ENCODE measurements around the gene FABP1.

Gene FABP1

DNA sequence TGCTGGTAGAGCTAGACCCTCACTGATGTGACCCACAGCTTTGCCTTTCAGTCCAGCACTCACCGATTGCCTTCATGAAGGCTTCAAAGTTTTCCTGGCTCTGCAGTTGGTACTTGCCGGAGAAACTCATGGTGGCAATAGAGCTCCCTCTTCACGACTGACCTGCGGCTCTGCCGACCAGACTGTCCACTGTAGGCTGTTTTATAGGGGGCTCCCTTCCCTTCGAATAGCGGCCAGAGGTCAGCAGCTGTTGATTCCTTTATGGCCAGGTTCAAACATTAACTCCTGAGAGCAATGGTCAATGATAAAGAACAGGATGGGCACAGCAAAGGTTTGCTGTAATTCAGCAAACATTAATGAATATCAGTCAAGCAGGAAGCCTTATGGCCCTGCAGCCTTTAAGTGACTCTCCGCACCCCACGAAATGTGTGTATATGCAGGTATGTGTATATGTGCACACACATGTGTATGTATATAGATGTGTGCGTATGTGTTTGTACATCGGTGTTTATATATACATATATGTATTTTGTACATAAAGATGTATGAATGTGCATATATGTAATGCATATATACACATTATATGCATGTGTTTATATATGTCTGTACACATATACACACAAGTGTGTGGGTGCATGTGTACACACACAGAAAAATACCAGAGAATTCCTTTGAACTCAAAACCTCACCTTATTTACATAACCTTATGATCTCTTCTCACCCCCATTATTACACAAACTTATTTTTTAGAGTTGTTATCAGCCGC lies at the start of gene FABP1:
FABP1 (minus strand) TSS at position 175 of the 766 bp plus-strand sequence; CDS start at position 130, 45 bp downstream.
- no peak for DNase-seq (ENCODE audit: low read depth, low spot score)

DNA sequence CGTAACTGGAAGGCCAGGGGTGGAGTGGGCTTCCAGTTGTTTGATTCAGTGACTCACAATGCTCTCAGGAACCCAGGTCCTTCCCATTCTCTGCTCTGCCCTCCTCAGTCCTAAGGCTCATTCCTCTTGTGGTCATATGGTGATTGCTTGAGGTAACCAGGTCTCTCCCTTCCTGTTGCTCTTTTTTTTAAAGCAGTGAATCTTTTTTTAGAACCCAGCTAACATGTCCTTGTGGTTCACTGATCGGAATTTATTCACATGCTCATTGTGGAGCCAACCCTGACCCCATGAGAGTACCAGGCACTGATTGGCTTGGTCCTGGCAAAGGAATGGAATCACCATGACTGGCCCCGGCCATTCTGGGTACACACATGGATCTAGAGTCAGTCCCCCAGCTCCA lies 49.7 kb upstream of the FABP1 start:
- DNase-seq (ENCODE audit: low read depth, low spot score), result no peak

DNA sequence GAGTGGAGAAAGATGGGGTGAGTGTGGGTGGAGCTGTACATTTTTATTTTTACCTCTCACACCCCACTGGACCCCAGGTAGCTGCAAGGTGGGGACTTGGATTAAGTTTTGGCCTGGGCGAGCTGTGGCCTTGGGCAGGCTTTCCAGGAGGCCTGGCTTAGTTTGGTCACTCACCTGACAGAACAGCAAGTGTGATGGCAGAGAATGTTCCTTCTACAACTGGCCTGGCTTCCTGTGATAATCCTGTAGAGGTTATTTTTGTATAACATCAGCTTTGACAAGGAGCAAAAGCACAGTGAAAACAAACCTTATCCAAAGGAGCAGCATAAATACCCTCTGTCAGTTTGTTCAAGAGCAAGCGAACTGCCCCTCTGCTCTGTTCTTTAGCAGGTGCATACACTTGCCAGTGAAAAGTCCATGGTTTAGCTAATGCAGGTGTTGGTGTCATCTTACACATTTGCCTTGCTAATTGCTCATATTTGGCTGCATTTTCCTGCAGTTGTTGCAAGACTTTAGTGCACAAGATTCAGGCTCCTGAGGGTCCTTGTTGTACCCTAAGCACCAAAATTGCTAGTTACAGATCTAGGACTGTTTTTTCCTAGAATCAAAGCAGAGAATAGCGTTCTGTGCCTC lies 48.6 kb upstream of the FABP1 start:
- DNase-seq (ENCODE audit: low read depth, low spot score), result no peak

DNA sequence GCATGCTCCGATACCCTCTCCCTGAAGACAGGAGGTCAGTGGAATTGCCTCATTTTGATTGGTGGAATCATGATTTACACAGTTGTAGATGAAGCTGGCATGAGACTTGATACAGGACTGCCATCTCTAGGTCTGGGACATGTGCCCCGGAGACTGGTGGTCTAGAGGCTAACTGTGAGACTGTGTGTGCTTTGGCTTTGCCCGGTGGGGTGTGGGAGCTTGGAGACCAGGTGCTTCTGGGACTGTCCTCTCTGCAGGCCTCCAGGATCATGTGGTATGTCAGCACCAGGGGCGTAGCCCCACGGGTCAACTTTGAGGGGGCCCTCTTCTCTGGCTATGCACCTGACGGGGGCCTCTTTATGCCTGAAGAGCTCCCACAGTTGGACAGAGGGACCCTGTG lies 45.0 kb upstream of the FABP1 start:
- no peak for DNase-seq (ENCODE audit: low read depth, low spot score)

DNA sequence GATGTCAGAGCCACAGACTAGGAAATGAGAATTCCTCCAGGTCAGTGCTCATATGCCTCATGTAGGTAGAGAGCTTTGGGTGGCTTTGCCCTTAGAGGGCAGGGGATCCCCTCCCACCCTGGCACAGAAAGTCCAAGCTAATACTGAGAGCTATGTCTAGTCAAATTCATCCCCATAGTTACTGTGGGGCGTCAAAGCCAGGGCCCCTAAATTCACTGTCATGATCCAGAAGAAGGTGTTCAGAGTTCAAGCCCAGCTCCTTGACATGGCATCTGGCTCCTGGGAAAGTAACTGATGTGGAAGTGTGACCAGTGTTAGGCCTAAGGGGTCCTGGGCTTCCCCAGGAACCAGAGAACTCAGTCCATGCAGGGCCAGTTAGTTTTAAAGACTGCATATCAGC lies 44.1 kb upstream of the FABP1 start:
- no peak for DNase-seq (ENCODE audit: low read depth, low spot score)

DNA sequence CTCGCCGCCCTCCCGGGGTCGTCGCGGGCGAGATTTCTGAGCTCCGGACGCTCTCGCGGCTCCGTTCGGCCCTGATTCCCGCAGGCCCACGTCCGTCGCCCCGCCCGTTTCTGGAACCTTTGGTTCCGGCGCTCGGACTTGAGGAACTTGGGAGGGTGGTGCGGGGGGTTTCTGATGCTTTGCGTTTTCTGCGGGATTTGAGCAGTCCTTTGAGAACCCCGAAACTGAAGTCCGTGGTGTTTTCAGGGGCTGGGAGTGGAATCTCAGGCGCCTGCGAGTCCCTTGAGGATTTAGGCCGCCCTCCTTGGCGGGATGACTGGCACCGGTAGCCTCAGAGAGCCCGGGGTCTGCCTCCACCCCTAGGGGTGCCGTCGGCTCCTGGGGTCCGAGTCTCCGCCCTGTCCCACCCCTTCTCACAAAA lies 42.6 kb upstream of the FABP1 start:
- DNase-seq (ENCODE audit: low read depth, low spot score), result no peak

DNA sequence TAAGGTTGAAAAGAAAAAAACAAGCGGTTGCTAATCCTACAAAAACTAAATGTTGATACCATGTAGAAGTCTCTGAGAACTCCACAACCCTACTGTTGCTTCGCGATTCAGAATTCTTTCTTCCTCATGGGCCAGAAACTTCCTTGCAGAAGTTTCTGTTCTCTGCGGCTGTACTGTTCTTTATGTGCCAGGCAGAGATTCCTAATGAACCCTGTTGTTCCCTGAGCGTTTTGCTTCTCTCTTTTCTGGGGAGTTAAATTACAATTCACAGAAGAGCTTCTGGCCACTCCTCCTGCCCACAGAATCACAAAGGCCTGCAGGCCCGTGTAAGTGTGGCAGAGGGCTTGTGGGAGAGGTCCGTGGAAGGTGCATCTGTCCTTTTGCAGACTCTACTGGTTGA lies 40.5 kb upstream of the FABP1 start:
- DNase-seq (ENCODE audit: low read depth, low spot score), result no peak

DNA sequence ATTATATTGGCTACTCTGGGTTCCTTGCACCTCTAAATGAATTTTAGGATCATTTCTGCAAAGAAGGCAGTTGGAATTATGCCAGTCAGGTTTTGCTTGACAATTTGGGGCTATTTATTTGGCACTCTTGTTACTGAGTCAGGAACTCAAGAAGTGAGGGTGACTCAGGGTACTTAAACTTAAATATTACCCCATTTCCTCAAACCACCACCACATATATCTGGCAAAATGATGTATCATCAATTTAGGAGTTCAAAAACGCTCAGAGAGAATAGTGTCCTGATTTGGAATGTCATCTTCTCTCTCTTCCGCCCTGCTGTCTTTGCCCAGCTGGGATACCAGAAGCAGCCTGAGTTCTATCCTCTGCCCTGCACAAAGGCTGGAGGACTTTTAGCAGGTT lies 39.9 kb upstream of the FABP1 start:
- no peak for DNase-seq (ENCODE audit: low read depth, low spot score)

DNA sequence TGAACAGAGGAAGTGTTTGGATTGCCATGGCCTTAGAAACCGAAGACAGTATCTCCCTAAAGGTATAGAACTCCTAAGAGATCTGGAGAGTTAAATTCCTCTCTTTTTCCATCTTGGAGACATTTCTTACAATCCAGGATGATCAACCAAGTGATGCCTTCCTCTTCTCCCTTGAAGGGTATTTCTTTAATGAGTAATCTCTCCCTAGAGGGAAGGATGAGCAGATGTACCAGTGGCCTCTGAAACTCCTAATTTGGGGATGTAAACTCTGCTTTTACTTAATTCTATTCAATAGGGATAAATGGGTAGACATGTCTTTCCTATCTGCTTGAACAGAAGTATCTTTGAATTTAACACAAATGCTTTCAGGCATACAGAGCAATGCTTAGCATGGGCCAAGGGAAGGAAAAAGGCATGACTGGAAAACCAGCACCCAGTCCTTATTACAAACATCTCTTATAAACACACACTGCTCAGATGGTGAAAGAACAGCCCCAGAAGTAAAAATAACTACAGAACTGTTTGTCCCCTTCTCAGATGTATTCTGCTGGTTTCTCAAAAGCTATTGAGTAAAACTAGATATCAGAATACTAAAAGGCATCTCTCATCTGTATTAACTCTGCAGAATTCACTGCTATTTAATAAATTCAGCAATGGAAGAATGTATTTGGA lies 37.6 kb upstream of the FABP1 start:
- DNase-seq (ENCODE audit: low read depth, low spot score), result no peak

DNA sequence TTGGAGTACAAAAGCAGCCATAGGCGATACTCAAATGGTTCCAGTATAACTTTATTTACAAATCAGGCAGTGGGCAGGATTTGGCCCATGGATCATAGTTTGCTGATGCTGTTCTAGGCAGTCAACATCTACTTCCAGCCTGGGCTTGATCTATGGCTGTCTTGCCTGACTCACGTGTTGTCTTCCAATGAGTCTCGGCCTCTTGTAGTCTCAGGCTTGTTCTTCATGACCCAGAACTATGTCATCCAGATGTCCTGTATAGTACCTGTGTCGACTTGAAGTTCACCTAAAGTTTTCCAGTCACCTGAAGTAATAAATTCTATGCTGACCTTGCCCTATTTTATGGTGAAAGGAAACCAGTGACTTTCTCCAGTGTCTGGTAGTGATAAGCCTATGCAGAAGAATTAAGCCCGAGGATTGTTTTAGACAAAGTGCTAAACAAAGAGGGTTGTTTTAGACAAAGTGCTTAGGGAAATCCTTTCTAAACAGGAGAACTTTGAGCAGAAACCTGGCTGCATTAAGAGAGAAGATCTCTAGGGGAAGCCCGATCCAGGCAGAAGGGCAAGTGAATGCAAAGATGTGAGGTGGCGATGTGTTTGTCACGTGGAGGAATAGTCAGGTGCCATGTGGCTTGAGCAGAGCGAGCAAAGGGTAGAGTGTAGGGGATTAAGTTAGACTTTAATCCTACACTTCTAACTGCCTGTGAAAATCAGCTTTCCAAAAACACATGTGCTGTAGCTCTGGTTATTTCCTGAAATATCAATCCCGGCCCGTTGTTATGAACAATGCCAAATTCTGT lies 33.8 kb upstream of the FABP1 start:
- no peak for DNase-seq (ENCODE audit: low read depth, low spot score)

DNA sequence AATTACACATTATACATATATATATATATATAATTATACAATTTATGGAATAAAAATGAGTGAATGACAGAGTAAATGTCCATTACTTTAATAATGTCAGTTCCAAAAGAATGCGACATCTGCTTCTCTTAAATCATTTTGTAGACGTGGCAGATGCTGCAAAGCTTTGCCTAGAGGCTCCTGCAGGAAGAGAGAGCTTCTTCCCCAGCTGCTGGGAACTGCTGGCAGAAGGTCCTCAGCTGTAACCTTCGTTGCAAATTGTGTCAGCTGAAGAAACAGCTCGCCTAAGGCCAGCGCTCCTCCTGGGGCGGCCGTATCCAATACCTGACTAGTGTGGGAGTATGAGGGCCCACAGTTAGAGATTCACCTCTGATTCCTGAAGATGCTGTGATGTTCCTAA lies 32.7 kb upstream of the FABP1 start:
- DNase-seq (ENCODE audit: low read depth, low spot score), result no peak

DNA sequence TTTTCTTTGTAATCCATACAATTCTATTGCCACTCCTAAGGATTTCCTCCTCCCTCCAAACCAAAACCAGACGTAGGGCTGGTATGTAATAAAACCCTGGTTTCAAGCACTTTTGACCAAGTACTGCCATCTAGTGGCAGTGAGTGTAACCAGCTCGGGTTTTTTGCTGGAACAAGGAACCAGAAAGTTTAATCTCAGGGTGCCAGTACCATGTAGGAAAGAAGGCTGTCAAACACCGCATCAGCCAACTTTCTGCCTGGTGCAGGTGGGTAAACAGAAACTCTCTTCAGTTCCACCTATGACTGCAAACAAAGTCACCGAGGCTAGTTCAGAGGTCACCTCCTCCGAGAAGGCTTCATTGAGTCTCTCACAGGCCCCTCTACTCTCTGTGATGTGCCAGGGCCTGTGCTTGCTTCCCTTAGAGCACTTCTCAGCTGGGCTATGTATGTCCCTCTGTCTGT lies 32.1 kb upstream of the FABP1 start:
- peak; percentile 40 for DNase-seq (ENCODE audit: low read depth, low spot score)

DNA sequence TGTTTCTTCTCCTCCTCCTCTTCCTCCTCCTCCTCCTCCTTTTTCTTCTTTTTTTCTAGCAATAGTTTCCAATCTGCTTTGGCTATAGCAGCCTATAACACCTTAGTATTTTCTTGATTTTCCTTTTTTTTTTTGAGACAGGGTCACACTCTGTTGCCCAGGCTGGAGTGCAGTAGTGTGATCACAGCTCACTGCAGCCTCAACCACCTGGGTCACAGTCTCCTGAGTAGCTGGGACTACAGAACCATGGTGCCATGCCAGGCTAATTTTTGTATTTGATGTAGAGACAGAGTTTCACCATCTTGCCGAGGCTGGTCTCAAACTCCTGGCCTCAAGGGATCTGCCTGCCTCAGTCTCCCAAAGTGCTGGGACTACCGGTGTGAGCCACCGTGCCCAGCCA lies 31.6 kb upstream of the FABP1 start:
- no peak for DNase-seq (ENCODE audit: low read depth, low spot score)

DNA sequence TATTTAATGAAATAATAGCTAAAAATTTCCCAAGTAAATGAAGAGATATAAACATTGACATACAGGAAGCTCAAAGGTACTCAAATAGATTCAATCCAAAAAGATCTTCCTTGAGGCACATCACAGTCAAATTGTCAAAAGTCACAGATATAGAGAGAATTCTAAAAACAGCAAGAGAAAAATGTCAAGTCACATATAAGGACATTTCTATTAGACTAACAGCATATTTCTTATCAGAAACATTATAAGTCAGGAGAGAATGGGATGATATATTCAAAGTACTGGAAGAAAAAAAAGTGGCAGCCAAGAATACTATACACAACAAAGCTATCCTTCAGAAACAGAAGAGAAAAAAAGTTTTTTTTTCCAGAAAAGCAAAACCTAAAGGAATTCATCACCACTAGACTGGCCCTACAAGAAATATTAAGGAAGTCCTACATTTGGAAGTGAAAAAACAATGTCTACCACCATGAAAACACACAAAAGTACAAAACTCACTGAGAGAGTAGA lies 21.1 kb upstream of the FABP1 start:
- DNase-seq (ENCODE audit: low read depth, low spot score), result no peak

DNA sequence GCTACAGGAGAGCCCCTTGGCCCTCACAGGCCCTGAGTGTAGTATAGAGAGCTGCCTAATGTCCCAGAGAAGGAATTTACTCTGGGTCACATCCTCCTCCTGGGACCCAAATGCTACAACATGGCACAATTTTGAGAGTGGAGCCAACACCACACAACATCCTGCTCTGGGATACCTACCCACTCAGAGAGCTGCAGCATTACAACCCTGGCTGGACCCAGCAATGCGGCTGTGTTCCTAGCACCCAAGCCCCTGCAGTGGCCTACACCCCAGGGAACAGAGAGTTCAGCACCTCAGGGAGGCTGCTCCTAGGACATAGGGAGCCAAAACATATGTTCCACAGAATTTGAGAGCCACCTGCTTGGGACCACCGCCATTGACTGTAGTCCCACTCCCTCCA lies 19.3 kb upstream of the FABP1 start:
- DNase-seq (ENCODE audit: low read depth, low spot score), result no peak

DNA sequence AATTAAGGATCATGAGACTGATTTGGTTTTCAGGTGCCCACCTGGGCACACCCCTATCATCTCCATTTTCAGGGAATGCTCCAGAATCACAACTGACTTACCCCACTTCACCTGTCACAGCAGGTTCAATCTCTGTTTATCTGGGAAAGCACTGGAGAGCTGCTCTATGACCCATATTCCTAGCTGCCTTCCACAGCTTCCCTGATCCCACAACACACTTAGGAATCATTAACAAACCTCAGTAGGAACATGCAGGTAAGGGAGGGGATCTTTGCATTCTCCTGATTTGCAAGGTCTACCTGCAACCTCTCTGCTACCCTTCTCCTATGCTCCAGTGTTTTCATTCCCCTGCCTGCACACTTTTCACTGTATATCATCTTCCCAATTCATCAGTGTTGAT lies 18.7 kb upstream of the FABP1 start:
- DNase-seq (ENCODE audit: low read depth, low spot score), result no peak

DNA sequence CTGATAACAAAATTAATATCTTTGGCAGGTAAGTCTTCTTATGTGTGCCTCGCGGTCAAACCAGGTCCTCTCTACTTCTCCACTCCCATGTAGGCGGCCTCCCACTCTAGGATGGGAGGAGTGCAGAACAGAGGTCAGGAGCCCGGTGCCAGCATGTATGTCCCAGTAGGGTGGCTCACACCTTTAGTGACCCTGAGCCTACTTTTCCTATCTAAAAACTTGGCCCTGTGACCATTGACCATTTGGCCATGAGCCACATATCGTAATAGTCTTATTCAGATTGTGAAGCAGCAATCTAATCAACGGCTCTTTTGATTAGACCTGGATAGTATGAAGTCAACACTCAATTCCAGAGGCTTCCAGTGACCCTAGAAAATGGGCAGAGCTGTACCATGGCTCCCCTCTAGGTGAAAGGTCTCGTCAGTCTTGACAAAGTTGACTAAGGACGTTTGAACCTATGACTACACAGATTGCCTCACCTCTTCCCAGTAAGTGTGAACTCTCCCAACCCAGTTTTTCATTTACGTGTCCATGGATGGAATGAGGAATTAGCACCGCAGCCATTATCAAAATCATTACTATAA lies 17.1 kb upstream of the FABP1 start:
- no peak for DNase-seq (ENCODE audit: low read depth, low spot score)

DNA sequence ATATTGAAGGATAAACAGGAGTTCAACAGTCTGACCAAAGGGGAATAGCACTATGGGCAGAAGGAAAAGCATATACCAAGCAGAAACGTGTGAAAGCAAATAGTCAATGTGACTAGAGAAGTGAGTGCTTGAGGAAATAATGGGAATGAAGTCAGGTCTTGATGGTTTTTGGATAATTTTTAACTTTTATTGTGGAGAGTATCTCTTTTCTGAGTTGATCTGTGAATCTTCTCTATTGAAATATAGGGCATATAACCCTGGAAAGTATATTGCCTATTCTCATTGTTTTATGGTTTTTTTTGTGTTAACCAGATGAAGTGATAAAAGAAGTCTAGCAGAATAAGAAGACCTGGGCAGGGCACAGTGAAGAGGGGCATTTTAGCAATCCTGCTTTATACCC lies 16.4 kb upstream of the FABP1 start:
- DNase-seq (ENCODE audit: low read depth, low spot score), result no peak

DNA sequence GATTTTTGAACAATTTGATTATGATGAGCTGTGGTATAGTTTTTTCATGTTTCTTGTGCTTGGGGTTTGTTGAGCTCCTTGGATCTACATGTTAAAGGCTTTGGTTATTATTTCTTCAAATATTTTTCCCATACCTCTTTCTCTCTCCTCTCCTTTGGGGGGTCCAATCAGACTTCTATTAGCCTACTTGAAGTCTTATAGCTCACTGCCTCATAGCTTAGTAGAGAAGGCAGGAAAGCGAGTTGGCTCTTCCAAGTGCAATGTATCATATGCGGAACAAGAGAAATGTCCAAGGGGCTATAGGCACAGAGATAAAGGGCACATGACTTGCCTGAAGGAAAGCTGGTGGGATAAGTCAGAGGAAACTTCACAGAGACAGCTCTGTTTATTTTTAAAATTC lies 14.1 kb upstream of the FABP1 start:
- DNase-seq (ENCODE audit: low read depth, low spot score), result no peak

DNA sequence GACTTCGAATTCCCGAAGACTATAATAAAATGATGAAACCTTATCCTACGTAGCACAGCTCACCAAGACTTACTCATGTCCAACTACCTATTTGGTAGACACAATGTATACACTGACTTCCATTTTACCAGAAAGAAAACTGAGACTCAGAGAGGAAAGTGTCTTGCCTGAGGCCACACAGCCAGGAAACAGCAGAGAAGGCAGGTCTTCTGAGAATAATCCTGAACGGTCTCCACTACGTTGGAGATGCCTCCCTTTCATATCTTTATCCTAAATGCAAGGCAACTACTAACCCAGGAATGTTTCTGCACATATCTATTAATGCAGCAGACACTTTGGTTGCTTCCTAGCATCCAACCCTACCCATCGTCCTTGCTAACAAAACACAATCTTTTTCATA lies 11.9 kb upstream of the FABP1 start:
- DNase-seq (ENCODE audit: low read depth, low spot score), result no peak

DNA sequence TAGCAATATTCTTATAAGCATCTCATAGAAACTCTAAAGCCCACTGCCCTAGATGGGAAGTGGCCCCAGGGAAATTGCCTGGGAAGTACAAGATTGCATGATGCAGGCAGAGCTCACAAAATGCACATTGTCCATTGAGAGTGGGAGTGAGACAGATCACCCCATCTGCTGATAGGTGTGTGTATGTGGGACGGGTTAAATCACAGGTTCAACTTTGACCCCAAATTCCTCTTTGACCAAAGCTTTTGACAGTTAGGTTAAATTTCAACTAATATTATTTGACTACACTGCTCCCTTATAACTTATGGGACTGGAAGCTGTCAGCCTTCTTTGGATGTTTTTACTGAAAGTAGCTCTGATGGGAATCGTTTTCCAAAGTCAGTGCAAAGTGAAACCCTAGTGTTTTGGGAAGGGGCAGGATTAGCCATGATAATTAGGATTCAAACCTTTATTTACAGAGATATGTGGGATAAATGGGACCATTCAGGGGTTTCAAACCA lies 11.4 kb upstream of the FABP1 start:
- no peak for DNase-seq (ENCODE audit: low read depth, low spot score)
